ENCODE results near the gene INHBE.

The INHBE gene

GRCh38 chr12:57444744-57445143, 10.4 kb upstream of the INHBE start:
- Histone ChIP-seq H3K27ac (no peak overlapping the region), H2AFZ (ENCODE audit: low read depth) (no peak overlapping the region), H3K4me3 (IDR thresholded peaks at IDR 0.05; ENCODE audit: insufficient read depth, low read depth, low read length) (no peak overlapping the region), H3K27me3 (ENCODE audit: insufficient read depth, low read depth) (no peaks in the 10 kb centered on the region), H3K4me1 (ENCODE audit: low read depth, poor library complexity, severe bottlenecking) (no peaks in the 10 kb centered on the region), H3K9ac (no peak overlapping the region), H3K36me3 (ENCODE audit: insufficient read depth) (no peaks in the 10 kb centered on the region), H4K20me1 (ENCODE audit: insufficient read depth) (no peaks in the 10 kb centered on the region), H3K79me2 (ENCODE audit: insufficient read depth, low read depth) (no peaks in the 10 kb centered on the region), H3K4me2 (no peak overlapping the region)
- TF ChIP-seq CTCF (conservative IDR thresholded peaks at IDR 0.05; ENCODE audit: low read depth, low read length) = no peak

- no peaks in the 10 kb centered on the region for H3K79me2 ChIP-seq (ENCODE audit: insufficient read depth, low read depth)
- H3K36me3 ChIP-seq (ENCODE audit: insufficient read depth) = no peaks in the 10 kb centered on the region
- H4K20me1 ChIP-seq (ENCODE audit: insufficient read depth) = no peaks in the 10 kb centered on the region
- no peak overlapping the region for H3K27ac ChIP-seq
- no peaks in the 10 kb centered on the region for H3K4me1 ChIP-seq (ENCODE audit: low read depth, poor library complexity, severe bottlenecking)
- H3K4me3 ChIP-seq (IDR thresholded peaks at IDR 0.05; ENCODE audit: insufficient read depth, low read depth, low read length) = no peak overlapping the region
- no peak for TF ChIP-seq CTCF (conservative IDR thresholded peaks at IDR 0.05; ENCODE audit: low read depth, low read length)
- no peak overlapping the region for H3K9ac ChIP-seq
- H3K4me2 ChIP-seq = no peak overlapping the region
- H2AFZ ChIP-seq (ENCODE audit: low read depth) = no peak overlapping the region
- no peaks in the 10 kb centered on the region for H3K27me3 ChIP-seq (ENCODE audit: insufficient read depth, low read depth)
Measured at GRCh38 chr12:57446292-57446960, 8.7 kb upstream of the INHBE start.

GRCh38 chr12:57448669-57449068, 6.4 kb upstream of the INHBE start:
- H4K20me1 ChIP-seq (ENCODE audit: insufficient read depth) = no peaks in the 10 kb centered on the region
- H3K4me2 ChIP-seq = no peak overlapping the region
- peaks cover 16% of the 10 kb centered on the region for H3K4me1 ChIP-seq (ENCODE audit: low read depth, poor library complexity, severe bottlenecking)
- H3K9ac ChIP-seq = no peak overlapping the region
- no peak for TF ChIP-seq CTCF (conservative IDR thresholded peaks at IDR 0.05; ENCODE audit: low read depth, low read length)
- no peaks in the 10 kb centered on the region for H3K79me2 ChIP-seq (ENCODE audit: insufficient read depth, low read depth)
- no peaks in the 10 kb centered on the region for H3K27me3 ChIP-seq (ENCODE audit: insufficient read depth, low read depth)
- no peaks in the 10 kb centered on the region for H3K36me3 ChIP-seq (ENCODE audit: insufficient read depth)
- H3K27ac ChIP-seq = no peak overlapping the region
- no peak overlapping the region for H3K4me3 ChIP-seq (IDR thresholded peaks at IDR 0.05; ENCODE audit: insufficient read depth, low read depth, low read length)
- no peak overlapping the region for H2AFZ ChIP-seq (ENCODE audit: low read depth)

- Histone ChIP-seq H3K9ac (no peak overlapping the region), H3K4me2 (no peak overlapping the region), H3K27me3 (ENCODE audit: insufficient read depth, low read depth) (no peaks in the 10 kb centered on the region), H3K79me2 (ENCODE audit: insufficient read depth, low read depth) (no peaks in the 10 kb centered on the region), H3K36me3 (ENCODE audit: insufficient read depth) (no peaks in the 10 kb centered on the region), H3K27ac (no peak overlapping the region), H3K4me3 (IDR thresholded peaks at IDR 0.05; ENCODE audit: insufficient read depth, low read depth, low read length) (no peak overlapping the region), H2AFZ (ENCODE audit: low read depth) (no peak overlapping the region), H4K20me1 (ENCODE audit: insufficient read depth) (no peaks in the 10 kb centered on the region), H3K4me1 (ENCODE audit: low read depth, poor library complexity, severe bottlenecking) (peaks cover 23% of the 10 kb centered on the region)
- TF ChIP-seq CTCF (conservative IDR thresholded peaks at IDR 0.05; ENCODE audit: low read depth, low read length) = no peak
Measured at GRCh38 chr12:57449375-57449774, 5.7 kb upstream of the INHBE start.
